ENCODE data around the gene ZNF790. TPM values are rescaled to one million over a fixed set of nuclear protein-coding genes. Genes with fewer than 3 reads are reported as not detected.

Gene ZNF790
- total and polyA plus RNA-seq, 2 of the 13 experiments (the other 11 are each of a cell fraction or from before 2014, with no cell fraction given) = 1.3 to 5.3 TPM

DNA sequence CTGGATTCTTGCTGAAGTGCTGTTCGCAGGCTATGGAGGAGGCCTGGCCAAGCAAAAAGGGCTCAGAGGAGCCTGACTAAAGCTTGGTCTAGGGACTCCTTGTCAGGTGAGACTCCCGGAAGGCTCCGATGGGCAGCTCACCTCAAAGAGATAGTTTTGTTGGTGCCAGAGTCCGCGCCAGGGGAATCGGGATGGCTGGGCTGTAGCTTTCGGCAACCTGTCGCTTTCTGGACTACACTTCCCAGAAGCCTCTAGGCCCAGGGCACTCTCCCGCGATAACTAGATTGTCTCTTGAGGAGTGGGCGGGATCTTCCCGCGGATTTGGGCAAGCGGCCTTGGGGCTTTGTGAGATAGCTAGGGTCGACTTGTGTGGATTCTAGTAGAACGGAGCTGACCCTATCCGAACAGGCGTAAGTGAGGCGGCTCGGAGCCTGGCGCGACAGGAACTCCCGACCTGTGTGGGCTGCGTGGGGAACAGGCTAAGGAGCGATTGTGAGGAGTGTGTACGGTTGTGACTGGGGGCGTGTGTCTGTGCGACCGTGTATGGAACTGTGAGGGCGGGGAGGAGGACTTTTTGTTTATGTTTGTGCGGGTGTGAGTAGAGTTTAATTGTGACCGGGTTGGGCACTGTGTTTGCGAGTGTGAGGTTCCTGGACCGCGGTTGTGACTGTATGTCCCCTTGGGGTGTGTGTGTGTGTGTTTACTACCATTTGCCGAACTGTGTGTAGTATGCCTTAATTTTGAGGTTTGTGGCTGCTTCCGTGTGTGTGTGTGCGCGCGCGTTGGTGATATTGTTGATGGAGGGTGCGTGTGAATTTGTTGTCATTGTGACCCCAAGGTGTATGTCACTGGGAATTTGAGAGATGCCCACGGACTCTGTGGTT lies 12.6 kb upstream of the ZNF790 start, which contains the start of gene ZNF345 (continued):
- TF ChIP-seq HNRNPK (IDR thresholded peaks at IDR 0.05; ENCODE audit: low read depth, low read length, poor library complexity, severe bottlenecking) (no peak), SP1 (IDR thresholded peaks at IDR 0.05) (no peak), SP1 (CRISPR knock-in tag; IDR thresholded peaks at IDR 0.05) (peak; percentile 51; the same call in 1 of the 2 replicates), FOXO1 (CRISPR knock-in tag; IDR thresholded peaks at IDR 0.05) (no peak), MLLT10 (CRISPR knock-in tag; IDR thresholded peaks at IDR 0.05) (no peak)
- TF ChIP-seq, protein P1, sequence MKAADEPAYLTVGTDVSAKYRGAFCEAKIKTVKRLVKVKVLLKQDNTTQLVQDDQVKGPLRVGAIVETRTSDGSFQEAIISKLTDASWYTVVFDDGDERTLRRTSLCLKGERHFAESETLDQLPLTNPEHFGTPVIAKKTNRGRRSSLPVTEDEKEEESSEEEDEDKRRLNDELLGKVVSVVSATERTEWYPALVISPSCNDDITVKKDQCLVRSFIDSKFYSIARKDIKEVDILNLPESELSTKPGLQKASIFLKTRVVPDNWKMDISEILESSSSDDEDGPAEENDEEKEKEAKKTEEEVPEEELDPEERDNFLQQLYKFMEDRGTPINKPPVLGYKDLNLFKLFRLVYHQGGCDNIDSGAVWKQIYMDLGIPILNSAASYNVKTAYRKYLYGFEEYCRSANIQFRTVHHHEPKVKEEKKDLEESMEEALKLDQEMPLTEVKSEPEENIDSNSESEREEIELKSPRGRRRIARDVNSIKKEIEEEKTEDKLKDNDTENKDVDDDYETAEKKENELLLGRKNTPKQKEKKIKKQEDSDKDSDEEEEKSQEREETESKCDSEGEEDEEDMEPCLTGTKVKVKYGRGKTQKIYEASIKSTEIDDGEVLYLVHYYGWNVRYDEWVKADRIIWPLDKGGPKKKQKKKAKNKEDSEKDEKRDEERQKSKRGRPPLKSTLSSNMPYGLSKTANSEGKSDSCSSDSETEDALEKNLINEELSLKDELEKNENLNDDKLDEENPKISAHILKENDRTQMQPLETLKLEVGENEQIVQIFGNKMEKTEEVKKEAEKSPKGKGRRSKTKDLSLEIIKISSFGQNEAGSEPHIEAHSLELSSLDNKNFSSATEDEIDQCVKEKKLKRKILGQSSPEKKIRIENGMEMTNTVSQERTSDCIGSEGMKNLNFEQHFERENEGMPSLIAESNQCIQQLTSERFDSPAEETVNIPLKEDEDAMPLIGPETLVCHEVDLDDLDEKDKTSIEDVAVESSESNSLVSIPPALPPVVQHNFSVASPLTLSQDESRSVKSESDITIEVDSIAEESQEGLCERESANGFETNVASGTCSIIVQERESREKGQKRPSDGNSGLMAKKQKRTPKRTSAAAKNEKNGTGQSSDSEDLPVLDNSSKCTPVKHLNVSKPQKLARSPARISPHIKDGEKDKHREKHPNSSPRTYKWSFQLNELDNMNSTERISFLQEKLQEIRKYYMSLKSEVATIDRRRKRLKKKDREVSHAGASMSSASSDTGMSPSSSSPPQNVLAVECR (CRISPR knock-in tag; IDR thresholded peaks at IDR 0.05; ENCODE audit: borderline replicate concordance) = peak; percentile 79; the same call in 1 of the 2 replicates
